ENCODE measurements around the gene TCF25. TPM values are rescaled to one million over a fixed set of nuclear protein-coding genes. Genes with fewer than 3 reads are reported as not detected.

TCF25 gene
- total RNA-seq, 1 experiment from 2014 or later: 298 TPM

DNA sequence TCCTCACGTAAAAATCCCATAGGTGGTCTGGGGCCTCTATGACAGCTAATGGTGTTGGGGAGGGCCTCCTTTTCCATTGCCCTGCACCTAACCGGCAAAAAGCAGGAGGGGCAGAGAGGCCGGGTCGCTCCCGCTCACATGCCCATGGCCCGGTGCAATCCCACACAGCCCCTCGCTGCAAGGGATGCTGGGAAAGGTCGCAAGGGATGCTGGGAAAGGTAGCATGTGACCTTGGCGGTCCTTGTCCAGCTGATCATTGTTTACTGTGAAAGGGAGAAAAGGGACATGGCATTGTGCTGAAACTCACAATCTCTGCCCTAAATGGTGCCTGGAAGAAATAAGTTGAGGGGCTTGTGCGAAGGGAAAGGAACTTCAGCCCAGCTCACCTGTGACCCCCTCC lies 85.2 kb downstream of the TCF25 start:
- CTCF ChIA-PET: no interaction called here
- H2AFZ ChIP-seq: no peak overlapping the region
- DNase-seq: no peak

DNA sequence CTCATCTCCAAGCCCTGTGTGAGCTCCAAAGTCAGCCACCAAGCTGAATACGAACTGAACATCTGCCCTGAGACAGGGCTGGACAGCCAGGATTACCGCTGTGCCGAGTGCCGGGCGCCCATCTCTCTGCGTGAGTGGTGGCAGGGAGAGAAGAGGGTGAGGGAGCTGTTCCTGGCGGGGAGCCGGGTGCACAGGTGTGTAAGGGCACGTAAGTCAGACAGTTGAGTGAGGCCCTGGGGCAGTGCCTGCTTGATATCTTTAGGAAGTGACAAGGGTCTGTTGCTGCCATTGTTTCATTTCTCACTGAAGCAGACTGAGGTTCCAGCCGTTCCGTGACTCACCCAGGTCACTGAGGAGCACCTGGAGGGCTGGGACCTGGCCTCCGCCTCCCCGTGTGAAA lies 87.6 kb downstream of the TCF25 start:
- H3K4me1 ChIP-seq (replicated peaks; ENCODE audit: insufficient read depth): no peaks in the 10 kb centered on the region
- no peaks in the 10 kb centered on the region for H4K20me1 ChIP-seq (ENCODE audit: insufficient read depth)
- TF ChIP-seq, protein P1, sequence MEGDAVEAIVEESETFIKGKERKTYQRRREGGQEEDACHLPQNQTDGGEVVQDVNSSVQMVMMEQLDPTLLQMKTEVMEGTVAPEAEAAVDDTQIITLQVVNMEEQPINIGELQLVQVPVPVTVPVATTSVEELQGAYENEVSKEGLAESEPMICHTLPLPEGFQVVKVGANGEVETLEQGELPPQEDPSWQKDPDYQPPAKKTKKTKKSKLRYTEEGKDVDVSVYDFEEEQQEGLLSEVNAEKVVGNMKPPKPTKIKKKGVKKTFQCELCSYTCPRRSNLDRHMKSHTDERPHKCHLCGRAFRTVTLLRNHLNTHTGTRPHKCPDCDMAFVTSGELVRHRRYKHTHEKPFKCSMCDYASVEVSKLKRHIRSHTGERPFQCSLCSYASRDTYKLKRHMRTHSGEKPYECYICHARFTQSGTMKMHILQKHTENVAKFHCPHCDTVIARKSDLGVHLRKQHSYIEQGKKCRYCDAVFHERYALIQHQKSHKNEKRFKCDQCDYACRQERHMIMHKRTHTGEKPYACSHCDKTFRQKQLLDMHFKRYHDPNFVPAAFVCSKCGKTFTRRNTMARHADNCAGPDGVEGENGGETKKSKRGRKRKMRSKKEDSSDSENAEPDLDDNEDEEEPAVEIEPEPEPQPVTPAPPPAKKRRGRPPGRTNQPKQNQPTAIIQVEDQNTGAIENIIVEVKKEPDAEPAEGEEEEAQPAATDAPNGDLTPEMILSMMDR (conservative IDR thresholded peaks at IDR 0.05): no peak
- no peak for TF ChIP-seq EZH2 (IDR thresholded peaks at IDR 0.05; ENCODE audit: low read depth)
- no TSS peak for BruUV-seq (replicated peaks)
- no peaks in the 10 kb centered on the region for H3K9me3 ChIP-seq (ENCODE audit: insufficient read depth, low read depth)
- ChIA-PET CTCF (no interaction called here), POLR2A (ENCODE audit: unreplicated experiment) (no interaction called here)
- no peak overlapping the region for H2AFZ ChIP-seq
- DNase-seq: no peak
- no peak overlapping the region for H3K4me3 ChIP-seq
- H3K36me3 ChIP-seq (ENCODE audit: low read depth): no peaks in the 10 kb centered on the region
- H3K27ac ChIP-seq: no peak overlapping the region
- H3K27me3 ChIP-seq (ENCODE audit: insufficient read depth, low read depth): no peaks in the 10 kb centered on the region
- intact Hi-C loops (cut with micrococcal nuclease; ENCODE audit: unreplicated experiment): no loop called here
- H3K4me2 ChIP-seq: no peak overlapping the region
- no peaks in the 10 kb centered on the region for H3K79me2 ChIP-seq (ENCODE audit: low read depth)
- no peaks in the 10 kb centered on the region for H3F3A ChIP-seq (ENCODE audit: insufficient read depth, low read depth)
- no peaks in the 10 kb centered on the region for H3K9me2 ChIP-seq (ENCODE audit: insufficient read depth)

More for the DNA sequence above, 85.2 kb downstream of the TCF25 start:
- intact Hi-C loops (cut with micrococcal nuclease; ENCODE audit: unreplicated experiment): no loop called here
- no peaks in the 10 kb centered on the region for H3F3A ChIP-seq (ENCODE audit: insufficient read depth, low read depth)
- H3K79me2 ChIP-seq (ENCODE audit: low read depth): no peaks in the 10 kb centered on the region
- no TSS peak for BruUV-seq (replicated peaks)
- TF ChIP-seq, protein P1 (conservative IDR thresholded peaks at IDR 0.05): no peak
- TF ChIP-seq EZH2 (IDR thresholded peaks at IDR 0.05; ENCODE audit: low read depth): no peak
- H3K36me3 ChIP-seq (ENCODE audit: low read depth): no peaks in the 10 kb centered on the region
- H3K4me1 ChIP-seq (replicated peaks; ENCODE audit: insufficient read depth): no peaks in the 10 kb centered on the region
- no peaks in the 10 kb centered on the region for H3K27me3 ChIP-seq (ENCODE audit: insufficient read depth, low read depth)
- no peaks in the 10 kb centered on the region for H3K9me2 ChIP-seq (ENCODE audit: insufficient read depth)
- POLR2A ChIA-PET (ENCODE audit: unreplicated experiment): interaction anchor here (0.7 kb wide), 1 partner anchor 464 kb away, joined by 8 read pairs; no protein-coding TSS in a partner anchor
- H3K4me2 ChIP-seq: no peak overlapping the region
- H4K20me1 ChIP-seq (ENCODE audit: insufficient read depth): no peaks in the 10 kb centered on the region; the same call in 1 of the 2 replicates
- H3K9me3 ChIP-seq (ENCODE audit: insufficient read depth, low read depth): no peaks in the 10 kb centered on the region
- H3K27ac ChIP-seq: no peak overlapping the region
- H3K4me3 ChIP-seq: no peak overlapping the region

Other genes starting within 250 kb of the TCF25 start
- gene CHMP1A, start 215.9 kb upstream of the TCF25 start, total RNA-seq (2021): 151 and 237 TPM in 2 replicates
- 21.0 and 25.6 TPM in 2 replicates for gene SPATA33, start 215.8 kb upstream of the TCF25 start, total RNA-seq (2021)
- 76.6 and 110 TPM in 2 replicates for gene CDK10, start 186.9 kb upstream of the TCF25 start, total RNA-seq (2021)
- 15.3 and 23.8 TPM in 2 replicates for gene SPATA2L, start 171.9 kb upstream of the TCF25 start, total RNA-seq (2021)
- 15.2 and 20.4 TPM in 2 replicates for gene VPS9D1, start 152.7 kb upstream of the TCF25 start, total RNA-seq (2021)
- gene ZNF276, start 152.1 kb upstream of the TCF25 start, total RNA-seq (2021): 28.8 and 32.0 TPM in 2 replicates
- gene FANCA, start 56.9 kb upstream of the TCF25 start, total RNA-seq (2021): 61.6 and 79.9 TPM in 2 replicates
- gene SPIRE2, start 45.1 kb upstream of the TCF25 start, total RNA-seq (2021): 34.5 and 48.6 TPM in 2 replicates
- gene MC1R, start 45.3 kb downstream of the TCF25 start, total RNA-seq (2021): 34.3 and 45.2 TPM in 2 replicates
- gene TUBB3, start 49.8 kb downstream of the TCF25 start, total RNA-seq (2021): 79.6 and 105 TPM in 2 replicates
- gene DEF8, start 75.2 kb downstream of the TCF25 start, total RNA-seq (2021): 59.6 and 66.9 TPM in 2 replicates
- gene DBNDD1, start 145.9 kb downstream of the TCF25 start, total RNA-seq (2021): 32.4 and 35.8 TPM in 2 replicates
- not detected in 2 replicates for gene PRDM7, start 203.7 kb downstream of the TCF25 start, total RNA-seq (2021)

Data from PC-9 (cell line).